GM12878 (cell line): ENCODE measurements around the gene LRRC45. TPM values are rescaled to one million over a fixed set of nuclear protein-coding genes. Genes with fewer than 3 reads are reported as not detected.

ENCODE experiments used
- ATAC-seq: fragments of 200-7000 bp; cut with Tn5 transposase; 3 replicates; pipeline ENCODE4 v1.9.1; 2020; ENCODE audit warnings: mild to moderate bottlenecking, moderate library complexity
- BruUV-seq: library from RNA; stranded (reverse); fragments of 400-500 nt; replicated peaks from 2 replicates; lab custom pipeline; 2021; lab: Mats Ljungman, UMichigan
- CTCF ChIA-PET: fragments of 300-600 bp; sonication (Branson Sonifier 250); formaldehyde crosslinking; extraction: SDS; loops from one replicate; lab custom pipeline; 2021; ENCODE audit warnings: inconsistent platforms; lab: Yijun Ruan, JAX
- POLR2A ChIA-PET: fragments of 350-600 bp; formaldehyde crosslinking; extraction: SDS; loops from one replicate; lab custom pipeline; 2021; ENCODE audit warnings: inconsistent platforms; lab: Charles Lee
- RAD21 ChIA-PET: fragments of 300-600 bp; sonication (Branson Sonifier 250); formaldehyde crosslinking; loops from one replicate; lab custom pipeline; 2023; ENCODE audit warnings: antibody characterized with exemption; ENCODE audit not compliant: unreplicated experiment; lab: Charles Lee
- SMC1A ChIA-PET: fragments of 300-600 bp; sonication (Branson Sonifier 250); formaldehyde crosslinking; loops from one replicate; lab custom pipeline; 2023; ENCODE audit not compliant: unreplicated experiment, uncharacterized antibody; lab: Charles Lee
- DNase-seq: peaks from one replicate; pipeline ENCODE4 v3.0.0-alpha.2; 2011; ENCODE audit warnings: low read depth, low spot score
- FAIRE-seq: peaks from 3 replicates; lab custom pipeline; 2011; peaks lifted over from hg19 to GRCh38; lab: Jason Lieb, UNC
- H2AFZ ChIP-seq: 2 replicates; pipeline ENCODE4 v1.6.0; 2011; ENCODE audit warnings: low read depth, low read length, control low read depth; ENCODE audit not compliant: control insufficient read depth
- H3K27ac ChIP-seq: 2 replicates; pipeline ENCODE4 v1.5.1; 2011; ENCODE audit warnings: control low read depth; ENCODE audit not compliant: control insufficient read depth, insufficient read depth
- H3K27me3 ChIP-seq, 2 experiments: replicated peaks in 1 of 2; 2 replicates each; pipeline versions ENCODE4 v1.6.0 to v1.6.1; 2011; ENCODE audit warnings: low read length in 1 of 2; ENCODE audit not compliant: control insufficient read depth in 2 of 2, insufficient read depth in 2 of 2
- H3K36me3 ChIP-seq, 2 experiments: 2 replicates each; pipeline ENCODE4 v1.5.1; 2011; ENCODE audit warnings: low read length in 1 of 2; ENCODE audit not compliant: control insufficient read depth in 2 of 2, insufficient read depth in 2 of 2
- H3K4me1 ChIP-seq: 2 replicates; pipeline ENCODE4 v1.6.1; 2011; ENCODE audit warnings: mild to moderate bottlenecking, low read length, moderate library complexity, mixed read lengths; ENCODE audit not compliant: control insufficient read depth, insufficient read depth
- H3K4me2 ChIP-seq: 2 replicates; pipeline ENCODE4 v1.6.0; 2011; ENCODE audit warnings: control low read depth; ENCODE audit not compliant: control insufficient read depth, insufficient read depth
- H3K4me3 ChIP-seq: fragments of 200-600 bp; sonication (generic); 2 replicates; pipeline ENCODE4 v1.5.1; 2016
- H3K79me2 ChIP-seq: 2 replicates; pipeline ENCODE4 v1.6.0; 2011; ENCODE audit warnings: low read length; ENCODE audit not compliant: control insufficient read depth, insufficient read depth
- H3K9ac ChIP-seq: 2 replicates; pipeline ENCODE4 v1.8.0; 2011; ENCODE audit warnings: low read length, control low read depth, mixed read lengths; ENCODE audit not compliant: control insufficient read depth, insufficient read depth
- H3K9me3 ChIP-seq: replicated peaks from 3 replicates; pipeline ENCODE4 v1.5.1; 2011; ENCODE audit warnings: mild to moderate bottlenecking, low read length; ENCODE audit not compliant: control insufficient read depth, insufficient read depth
- H4K20me1 ChIP-seq: 2 replicates; pipeline ENCODE4 v1.6.0; 2011; ENCODE audit not compliant: control insufficient read depth, insufficient read depth
- ATF3 ChIP-seq: IDR thresholded peaks from 2 replicates; pipeline ENCODE4 v1.6.1; 2011; ENCODE audit warnings: low read depth, mild to moderate bottlenecking, low read length, moderate library complexity, borderline replicate concordance; ENCODE audit errors: extremely low read depth
- CBX5 ChIP-seq: sonication (generic); IDR thresholded peaks from 2 replicates; pipeline ENCODE4 v1.6.1; 2016; ENCODE audit warnings: low read depth, moderate library complexity, mild to moderate bottlenecking, inconsistent platforms
- CHD2 ChIP-seq: IDR thresholded peaks from 2 replicates; pipeline ENCODE4 v1.6.1; 2011; ENCODE audit warnings: low read depth, low read length, improper control_type of control experiment, borderline replicate concordance
- E4F1 ChIP-seq: fragments of 450-650 bp; IDR thresholded peaks from 2 replicates; pipeline ENCODE4 v1.6.1; 2018; ENCODE audit warnings: borderline replicate concordance, mild to moderate bottlenecking; ENCODE audit not compliant: partially characterized antibody
- EGR1 ChIP-seq, 2 experiments: IDR thresholded peaks; 1 replicate in 1 of 2; 2 replicates in 1 of 2; pipeline ENCODE4 v1.6.1; 2011 to 2012; ENCODE audit warnings: low read depth in 2 of 2, low read length in 2 of 2, borderline replicate concordance in 1 of 2, mild to moderate bottlenecking in 1 of 2, moderate library complexity in 1 of 2
- JUND ChIP-seq: IDR thresholded peaks from 2 replicates; pipeline ENCODE4 v1.6.1; 2012; ENCODE audit warnings: low read depth, mild to moderate bottlenecking, low read length, improper control_type of control experiment, moderate library complexity
- KAT2A ChIP-seq: conservative IDR thresholded peaks from 2 replicates; pipeline ENCODE4 v1.6.1; 2011; ENCODE audit warnings: low read depth, low read length; ENCODE audit not compliant: control insufficient read depth
- MXI1 ChIP-seq: fragments of 150-350 bp; IDR thresholded peaks from 2 replicates; pipeline ENCODE4 v1.6.1; 2011; ENCODE audit warnings: low read depth, mild to moderate bottlenecking, inconsistent platforms, low read length, improper control_type of control experiment
- NFXL1 ChIP-seq: fragments of 450-650 bp; IDR thresholded peaks from 2 replicates; pipeline ENCODE4 v1.6.1; 2017; ENCODE audit warnings: antibody characterized with exemption, mild to moderate bottlenecking, borderline replicate concordance
- NR2C2 ChIP-seq: IDR thresholded peaks from 2 replicates; pipeline ENCODE4 v1.6.1; 2011; ENCODE audit warnings: borderline replicate concordance, low read depth; ENCODE audit not compliant: control insufficient read depth, insufficient read length
- PKNOX1 ChIP-seq: fragments of 450-650 bp; IDR thresholded peaks from 2 replicates; pipeline ENCODE4 v1.6.1; 2016; ENCODE audit warnings: mild to moderate bottlenecking
- RBBP5 ChIP-seq: fragments of 200-600 bp; sonication (generic); conservative IDR thresholded peaks from 2 replicates; pipeline ENCODE4 v1.6.1; 2016
- RELA ChIP-seq: fragments of 450-650 bp; IDR thresholded peaks from 2 replicates; pipeline ENCODE4 v1.8.0; 2014; ENCODE audit warnings: borderline replicate concordance; ENCODE audit not compliant: partially characterized antibody
- SMC3 ChIP-seq: IDR thresholded peaks from 2 replicates; pipeline ENCODE4 v1.6.1; 2011; ENCODE audit warnings: low read length, improper control_type of control experiment, borderline replicate concordance
- SUPT20H ChIP-seq: IDR thresholded peaks from 2 replicates; pipeline ENCODE4 v1.6.1; 2011; ENCODE audit warnings: low read depth, mild to moderate bottlenecking, low read length, moderate library complexity, borderline replicate concordance; ENCODE audit not compliant: control insufficient read depth
- USF1 ChIP-seq: IDR thresholded peaks from 2 replicates; pipeline ENCODE4 v1.6.1; 2011; ENCODE audit warnings: borderline replicate concordance, low read depth, mild to moderate bottlenecking, moderate library complexity, mixed read lengths, low read length; ENCODE audit not compliant: insufficient read depth; ENCODE audit errors: extremely low read length
- ZNF384 ChIP-seq: IDR thresholded peaks from 2 replicates; pipeline ENCODE4 v1.6.1; 2012; ENCODE audit warnings: low read depth, mild to moderate bottlenecking, low read length, improper control_type of control experiment, borderline replicate concordance
- WGBS: methylation state at CpG from one replicate; pipeline ENCODE4 v1.1.6; 2016; ENCODE audit warnings: low lambda C conversion rate; ENCODE audit not compliant: insufficient replicate concordance, insufficient coverage; ENCODE audit errors: missing lambda C conversion rate; 5-methylcytosine and 5-hydroxymethylcytosine counted together
- in situ Hi-C: fragments of 300-500 bp; cut with MboI; formaldehyde crosslinking; loops from 9 replicates; pipeline ENCODE4 v1.14.3; 2018; ENCODE audit warnings: mixed read lengths
- intact Hi-C: fragments of 100-400 bp; cut with micrococcal nuclease; formaldehyde crosslinking; loops from one replicate; pipeline ENCODE4 v1.14.2; 2022; ENCODE audit not compliant: unreplicated experiment
- polyA plus RNA-seq, 11 experiments: library from polyadenylated mRNA; depleted of rRNA in 4 of 11; unstranded in 6 of 11; stranded (reverse) in 5 of 11; fragments of >200 nt; fragmentation: Nextera tagmentation in 4 of 11; fragmentation: Illumina TruSeq in 1 of 11; extraction: Ambion mirVana in 4 of 11; extraction: Trizol in 1 of 11; gene quantifications; 1 replicate in 1 of 11; 2 replicates in 10 of 11; pipeline versions ENCODE4 v1.2.1 to v1.2.3, GENCODE V29; 2011 to 2016; ENCODE audit warnings: inconsistent platforms in 2 of 11, missing spikeins in 2 of 11, low read depth in 1 of 11
- total RNA-seq, 4 experiments: library from RNA; depleted of rRNA in 3 of 4; stranded (reverse); fragments of >200 nt in 3 of 4; fragmentation: Illumina TruSeq in 1 of 4; extraction: Trizol in 1 of 4; gene quantifications; 2 replicates each; pipeline versions ENCODE4 v1.2.1 to v1.2.3, GENCODE V29; 2013 to 2021

Gene LRRC45
- total and polyA plus RNA-seq, 10 of the 15 experiments (the other 5 are each of a cell fraction or from before 2014, with no cell fraction given) = 0.03 to 27.7 (median 10.4) TPM

GRCh38 chr17:81995463-81996231, 27.5 kb upstream of the LRRC45 start:
- WGBS = 92% methylated on average over 22 of the region's 29 CpGs
- in situ Hi-C loops (no loop called here), intact Hi-C loops (no loop called here)
- Histone ChIP-seq H3K27ac (no peak overlapping the region), H2AFZ (no peak overlapping the region), H3K9ac (no peak overlapping the region), H3K4me3 (no peak overlapping the region), H3K27me3 (no peaks in the 10 kb centered on the region), H3K79me2 (no peaks in the 10 kb centered on the region), H3K4me1 (no peaks in the 10 kb centered on the region), H3K36me3 (peaks cover 0 to 3% of the 10 kb centered on the region in 2 experiments; a peak in 3 of 4 replicates), H4K20me1 (no peaks in the 10 kb centered on the region), H3K4me2 (no peak overlapping the region), H3K9me3 (no peaks in the 10 kb centered on the region)
- BruUV-seq = no TSS peak
- no peak for ATAC-seq
- ChIA-PET CTCF (no interaction called here), RAD21 (no interaction called here), POLR2A (no interaction called here), SMC1A (interaction anchor here (0.6 kb wide), 1 partner anchor 43 kb away, joined by 4 read pairs; no protein-coding TSS in a partner anchor)
- FAIRE-seq = no peak
- no peak for DNase-seq
- TF ChIP-seq ATF3 (no peak), MXI1 (no peak), SMC3 (no peak), NR2C2 (no peak), CHD2 (no peak), CBX5 (no peak), EGR1 (IDR thresholded peaks at IDR 0.05; ENCODE audit: borderline replicate concordance in 1 of 2, low read depth in 2 of 2, low read length in 2 of 2) (no peak), SUPT20H (no peak), RBBP5 (no peak), KAT2A (no peak), USF1 (no peak), E4F1 (no peak), RELA (no peak), NFXL1 (no peak), JUND (no peak), PKNOX1 (no peak), ZNF384 (no peak)
